ENCODE results near the gene OPA3.

Gene OPA3

DNA sequence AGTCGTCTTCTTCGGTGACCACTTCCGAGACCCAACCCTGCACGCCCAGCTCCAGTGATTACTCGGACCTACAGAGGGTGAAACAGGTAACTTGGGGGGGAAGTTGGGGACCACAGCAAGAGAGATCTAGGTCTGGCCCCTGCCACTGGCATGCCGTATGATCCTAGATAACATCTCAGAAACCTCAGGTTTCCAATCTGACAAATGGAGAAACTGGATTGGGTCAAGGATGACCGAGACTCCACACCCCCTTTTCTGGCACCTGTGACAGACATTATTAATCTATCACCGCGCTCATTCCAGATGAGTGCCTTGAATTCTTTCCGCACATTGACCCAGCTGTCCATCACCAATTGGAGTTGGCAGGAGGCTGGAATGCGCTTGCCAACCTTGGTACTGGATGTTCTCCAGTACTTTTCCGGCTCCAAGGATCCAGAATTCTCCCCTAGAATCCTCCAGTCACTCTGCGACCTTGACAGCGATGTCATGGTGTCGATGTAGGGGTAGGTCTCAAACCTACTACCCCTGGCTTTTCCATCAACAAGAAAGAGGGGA, 60.0 kb downstream of the OPA3 start:
- H3K4me3 ChIP-seq (ENCODE audit: low read depth, low read length) = no peak overlapping the region
- no peak for DNase-seq (ENCODE audit: low read depth)
- no peak for TF ChIP-seq CTCF (IDR thresholded peaks at IDR 0.05; ENCODE audit: insufficient read depth, low read depth, low read length, missing control alignments)

- H3K4me3 ChIP-seq (ENCODE audit: low read depth, low read length) = no peak overlapping the region
- TF ChIP-seq CTCF (IDR thresholded peaks at IDR 0.05; ENCODE audit: insufficient read depth, low read depth, low read length, missing control alignments) = peak; percentile 79
Measured at GRCh38 chr19:45523642-45524256, 60.9 kb downstream of the OPA3 start.

GRCh38 chr19:45522010-45522941, 62.3 kb downstream of the OPA3 start:
- no peak for TF ChIP-seq CTCF (IDR thresholded peaks at IDR 0.05; ENCODE audit: insufficient read depth, low read depth, low read length, missing control alignments)
- H3K4me3 ChIP-seq (ENCODE audit: low read depth, low read length) = no peak overlapping the region
- no peak for DNase-seq (ENCODE audit: low read depth)

More at GRCh38 chr19:45523642-45524256, 60.9 kb downstream of the OPA3 start:
- peak; percentile 90 for DNase-seq (ENCODE audit: low read depth)

GRCh38 chr19:45518469-45518826, 66.2 kb downstream of the OPA3 start:
- no peak overlapping the region for H3K4me3 ChIP-seq (ENCODE audit: low read depth, low read length)
- no peak for DNase-seq (ENCODE audit: low read depth)
- TF ChIP-seq CTCF (IDR thresholded peaks at IDR 0.05; ENCODE audit: insufficient read depth, low read depth, low read length, missing control alignments) = no peak

- no peak for TF ChIP-seq CTCF (IDR thresholded peaks at IDR 0.05; ENCODE audit: insufficient read depth, low read depth, low read length, missing control alignments)
- no peak for DNase-seq (ENCODE audit: low read depth)
- H3K4me3 ChIP-seq (ENCODE audit: low read depth, low read length) = no peak overlapping the region
Measured at GRCh38 chr19:45517641-45518468, 66.7 kb downstream of the OPA3 start.

DNA sequence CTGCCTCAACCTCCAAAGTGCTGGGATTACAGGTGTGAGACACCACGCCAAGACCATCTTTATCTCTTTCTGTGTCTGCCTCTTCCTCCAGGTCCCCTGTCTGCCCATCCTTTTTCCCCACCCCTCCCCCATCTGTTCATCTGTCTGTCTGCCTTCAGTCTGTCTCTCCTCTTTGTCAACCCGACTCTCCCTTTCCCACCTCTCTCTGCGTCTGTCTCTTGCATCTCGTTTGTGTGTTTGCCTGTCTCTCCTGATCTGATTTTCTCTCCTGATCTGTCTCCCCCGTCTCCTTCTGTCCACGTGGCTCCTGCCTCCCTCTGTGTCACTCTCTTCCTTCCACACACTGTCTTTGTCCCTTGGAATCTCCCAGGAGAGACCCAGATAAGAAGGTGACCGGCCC, 67.4 kb downstream of the OPA3 start:
- no peak for DNase-seq (ENCODE audit: low read depth)
- no peak for TF ChIP-seq CTCF (IDR thresholded peaks at IDR 0.05; ENCODE audit: insufficient read depth, low read depth, low read length, missing control alignments)
- no peak overlapping the region for H3K4me3 ChIP-seq (ENCODE audit: low read depth, low read length)
